HepG2 (cell line): ENCODE results near the gene TMEM132D. TPM values are rescaled to one million over a fixed set of nuclear protein-coding genes. Genes with fewer than 3 reads are reported as not detected.

Source experiments
- ATAC-seq: fragments of 200-7000 bp; cut with Tn5 transposase; 3 replicates; pipeline ENCODE4 v1.9.1; 2020; ENCODE audit warnings: mild to moderate bottlenecking, moderate library complexity
- BruUV-seq: library from RNA; stranded (reverse); fragments of 400-500 nt; replicated peaks from 2 replicates; lab custom pipeline; 2021; lab: Mats Ljungman, UMichigan
- CTCF ChIA-PET: fragments of 300-600 bp; formaldehyde crosslinking; extraction: SDS; loops from one replicate; lab custom pipeline; 2021; ENCODE audit warnings: low total read pairs, inconsistent platforms, low intra/inter-chr PET ratio; lab: Yijun Ruan, JAX
- POLR2A ChIA-PET: fragments of 350-600 bp; sonication (Branson Sonifier 250); formaldehyde crosslinking; loops from one replicate; lab custom pipeline; 2020; ENCODE audit warnings: antibody characterized with exemption, inconsistent platforms; lab: Yijun Ruan, JAX
- DNase-seq: peaks from one replicate; pipeline ENCODE4 v3.0.0-alpha.2; 2015; ENCODE audit warnings: low spot score
- FAIRE-seq: peaks from 3 replicates; lab custom pipeline; 2011; peaks lifted over from hg19 to GRCh38; lab: Jason Lieb, UNC
- H2AFZ ChIP-seq: one replicate; pipeline ENCODE4 v1.6.1; 2011; ENCODE audit warnings: low read length, inconsistent platforms
- H3K27ac ChIP-seq: fragments of 300-600 bp; 3 replicates; pipeline ENCODE4 v1.8.0; 2011; ENCODE audit warnings: mixed run types, mild to moderate bottlenecking, mixed read lengths, low read length, inconsistent platforms; ENCODE audit not compliant: insufficient read depth; ENCODE audit errors: extremely low read length
- H3K27me3 ChIP-seq, 2 experiments: fragments of 200-600 bp in 1 of 2; 2 replicates in 1 of 2; 3 replicates in 1 of 2; pipeline versions ENCODE4 v1.6.0 to v1.8.0; 2011; ENCODE audit warnings: low read length in 2 of 2, mild to moderate bottlenecking in 2 of 2, moderate library complexity in 2 of 2, inconsistent platforms in 1 of 2; ENCODE audit not compliant: insufficient read depth in 2 of 2, control insufficient read depth in 1 of 2
- H3K36me3 ChIP-seq, 2 experiments: fragments of 200-600 bp in 1 of 2; replicated peaks in 1 of 2; 2 replicates in 1 of 2; 3 replicates in 1 of 2; pipeline versions ENCODE4 v1.5.1 to v1.8.0; 2011; ENCODE audit warnings: low read length in 2 of 2, inconsistent platforms in 1 of 2; ENCODE audit not compliant: insufficient read depth in 2 of 2, control insufficient read depth in 1 of 2
- H3K4me1 ChIP-seq: 2 replicates; pipeline ENCODE4 v1.5.1; 2012; ENCODE audit warnings: low read length, inconsistent platforms; ENCODE audit not compliant: insufficient read depth
- H3K4me2 ChIP-seq: 2 replicates; pipeline ENCODE4 v1.6.0; 2011; ENCODE audit warnings: low read depth, low read length, inconsistent platforms
- H3K4me3 ChIP-seq, 3 experiments: fragments of 200-600 bp in 1 of 3; sonication (generic), shearing (Covaris generic) in 1 of 3; replicated peaks in 1 of 3; 2 replicates each; pipeline ENCODE4 v1.5.1; 2011 to 2016; ENCODE audit warnings: low read length in 3 of 3, inconsistent platforms in 2 of 3, low read depth in 2 of 3, mild to moderate bottlenecking in 2 of 3, control low read depth in 1 of 3, mixed read lengths in 1 of 3; ENCODE audit not compliant: insufficient read depth in 1 of 3
- H3K79me2 ChIP-seq: one replicate; pipeline ENCODE4 v1.6.1; 2011; ENCODE audit warnings: low read length, inconsistent platforms; ENCODE audit not compliant: insufficient read depth
- H3K9ac ChIP-seq: 2 replicates; pipeline ENCODE4 v1.6.0; 2011; ENCODE audit warnings: mild to moderate bottlenecking, low read depth, low read length, inconsistent platforms; ENCODE audit not compliant: insufficient read depth
- H3K9me3 ChIP-seq: 2 replicates; pipeline ENCODE4 v1.5.1; 2012; ENCODE audit warnings: mild to moderate bottlenecking, low read length
- H4K20me1 ChIP-seq: 2 replicates; pipeline ENCODE4 v1.6.0; 2011; ENCODE audit warnings: inconsistent platforms, mild to moderate bottlenecking, low read length, moderate library complexity; ENCODE audit not compliant: insufficient read depth
- DZIP1 ChIP-seq: sonication (generic); formaldehyde crosslinking; IDR thresholded peaks from 2 replicates; pipeline ENCODE4 v1.5.0; 2020; ENCODE audit warnings: mild to moderate bottlenecking, missing genetic modification reagents
- ETV5 ChIP-seq: IDR thresholded peaks from 2 replicates; pipeline ENCODE4 v1.6.1; 2018; ENCODE audit warnings: missing biosample characterization, missing genetic modification reagents, inconsistent platforms, borderline replicate concordance
- FIP1L1 ChIP-seq: fragments of 200-400 bp; formaldehyde crosslinking; IDR thresholded peaks from 2 replicates; pipeline ENCODE4 v1.6.1; 2018; ENCODE audit warnings: low read depth, mild to moderate bottlenecking, low read length, moderate library complexity, borderline replicate concordance; ENCODE audit not compliant: insufficient read depth
- HNRNPUL1 ChIP-seq: fragments of 200-400 bp; formaldehyde crosslinking; IDR thresholded peaks from 2 replicates; pipeline ENCODE4 v1.6.1; 2017; ENCODE audit warnings: low read depth, mild to moderate bottlenecking, low read length, moderate library complexity
- RFX5 ChIP-seq: IDR thresholded peaks from 2 replicates; pipeline ENCODE4 v1.6.1; 2011; ENCODE audit warnings: low read depth, low read length, improper control_type of control experiment
- ZNF652 ChIP-seq: IDR thresholded peaks from 2 replicates; pipeline ENCODE4 v1.6.1; 2016; ENCODE audit warnings: low read depth, borderline replicate concordance
- ZNF776 ChIP-seq: sonication (generic); formaldehyde crosslinking; IDR thresholded peaks from 2 replicates; pipeline ENCODE4 v1.4.0; 2020; ENCODE audit warnings: mild to moderate bottlenecking, missing genetic modification reagents
- WGBS: methylation state at CpG from one replicate; pipeline ENCODE4 v1.1.6; 2017; ENCODE audit warnings: low lambda C conversion rate; 5-methylcytosine and 5-hydroxymethylcytosine counted together
- in situ Hi-C: cut with HindIII; loops from 2 replicates; pipeline ENCODE4 v1.10.0; 2017; ENCODE audit warnings: low pct_unique_long_range_greater_than_20kb; ENCODE audit not compliant: extremely low pct_ligation_motif_present
- intact Hi-C: fragments of 100-400 bp; cut with micrococcal nuclease; formaldehyde crosslinking; loops from one replicate; pipeline ENCODE4 v1.10.0; 2022; ENCODE audit not compliant: unreplicated experiment
- polyA plus RNA-seq, 8 experiments: library from polyadenylated mRNA; depleted of rRNA in 3 of 8; stranded (reverse) in 7 of 8; unstranded in 1 of 8; fragments of >200 nt; fragmentation: Illumina TruSeq in 4 of 8; extraction: Trizol in 4 of 8; gene quantifications; 2 replicates each; pipeline versions ENCODE4 v1.2.1 to v1.2.3, GENCODE V29; 2011 to 2016; ENCODE audit warnings: low read depth in 4 of 8, missing spikeins in 1 of 8, mixed read lengths in 1 of 8; ENCODE audit not compliant: insufficient read depth in 1 of 8
- total RNA-seq, 5 experiments: library from RNA; depleted of rRNA; stranded (reverse); fragments of >200 nt; fragmentation: Illumina TruSeq; extraction: Trizol; gene quantifications; 2 replicates each; pipeline ENCODE4 v1.2.3, GENCODE V29; 2016; ENCODE audit warnings: low read depth in 1 of 5

TMEM132D gene
- total and polyA plus RNA-seq, 2 of the 13 experiments (the other 11 are each of a cell fraction or from before 2014, with no cell fraction given): not detected

- intact Hi-C loops (no loop called here), in situ Hi-C loops (no loop called here)
- POLR2A ChIA-PET: no interaction called here
- CTCF ChIA-PET: no interaction called here
- Histone ChIP-seq H3K79me2 (no peaks in the 10 kb centered on the region), H3K36me3 (no peaks in the 10 kb centered on the region), H3K9ac (no peak overlapping the region), H3K9me3 (no peaks in the 10 kb centered on the region), H3K4me1 (no peaks in the 10 kb centered on the region), H3K4me2 (no peak overlapping the region), H2AFZ (no peak overlapping the region), H3K4me3 (no peak overlapping the region), H3K27ac (no peak overlapping the region), H3K27me3 (peaks cover 0 to 9% of the 10 kb centered on the region in 2 experiments; a peak in 2 of 5 replicates), H4K20me1 (no peaks in the 10 kb centered on the region)
- no TSS peak for BruUV-seq
- FAIRE-seq (no peak), DNase-seq (no peak), ATAC-seq (no peak)
- no peak for TF ChIP-seq ZNF652 (CRISPR knock-in tag)
- TF ChIP-seq FIP1L1: no peak
- TF ChIP-seq HNRNPUL1: no peak
- no peak for TF ChIP-seq ETV5
- TF ChIP-seq ZNF776: no peak
- TF ChIP-seq DZIP1 (CRISPR knock-in tag): no peak
- no peak for TF ChIP-seq RFX5
- WGBS: 0% methylated on average over 4 of the region's 4 CpGs
Measured at GRCh38 chr12:129830796-129831195, 73.0 kb downstream of the TMEM132D start.
